ENCODE data around the gene APOM.

The APOM gene

GRCh38 chr6:31627690-31628287, 27.9 kb upstream of the APOM start:
- peaks cover 9% of the 10 kb centered on the region for H3K79me2 ChIP-seq (ENCODE audit: insufficient read depth, low read length)
- H3F3A ChIP-seq (ENCODE audit: insufficient read depth, low read length), result no peaks in the 10 kb centered on the region
- H3K9me2 ChIP-seq (ENCODE audit: low read depth, low read length), result no peaks in the 10 kb centered on the region
- no peak overlapping the region for H3K4me2 ChIP-seq (ENCODE audit: low read length)
- no peak overlapping the region for H3K27ac ChIP-seq (ENCODE audit: low read depth, low read length, poor library complexity, severe bottlenecking)
- no peaks in the 10 kb centered on the region for H3K27me3 ChIP-seq (ENCODE audit: insufficient read depth, low read length)
- peaks cover 100% of the 10 kb centered on the region for H3K36me3 ChIP-seq (ENCODE audit: insufficient read depth, low read length)
- H2AFZ ChIP-seq (ENCODE audit: low read length), result no peak overlapping the region
- no peak overlapping the region for H3K4me3 ChIP-seq (ENCODE audit: low read depth, low read length, poor library complexity, severe bottlenecking)
- no peaks in the 10 kb centered on the region for H3K9me3 ChIP-seq (ENCODE audit: low read length)
- no peak overlapping the region for H3K9ac ChIP-seq (ENCODE audit: low read length)
- no peak for TF ChIP-seq EZH2 (IDR thresholded peaks at IDR 0.05; ENCODE audit: borderline replicate concordance, low read length)
- TF ChIP-seq CTCF (IDR thresholded peaks at IDR 0.05; ENCODE audit: low read length), result no peak
- H3K4me1 ChIP-seq (ENCODE audit: insufficient read depth, low read length, severe bottlenecking), result peaks cover under 1% of the 10 kb centered on the region
- no peaks in the 10 kb centered on the region for H4K20me1 ChIP-seq (ENCODE audit: insufficient read depth, low read length)

GRCh38 chr6:31629014-31629413, 26.7 kb upstream of the APOM start:
- no peaks in the 10 kb centered on the region for H3K79me2 ChIP-seq (ENCODE audit: insufficient read depth, low read length)
- no peak overlapping the region for H2AFZ ChIP-seq (ENCODE audit: low read length)
- H3K27ac ChIP-seq (ENCODE audit: low read depth, low read length, poor library complexity, severe bottlenecking), result no peak overlapping the region
- TF ChIP-seq EZH2 (IDR thresholded peaks at IDR 0.05; ENCODE audit: borderline replicate concordance, low read length) (no peak), CTCF (IDR thresholded peaks at IDR 0.05; ENCODE audit: low read length) (no peak)
- no peaks in the 10 kb centered on the region for H3K4me1 ChIP-seq (ENCODE audit: insufficient read depth, low read length, severe bottlenecking)
- no peaks in the 10 kb centered on the region for H3K9me2 ChIP-seq (ENCODE audit: low read depth, low read length)
- no peak overlapping the region for H3K9ac ChIP-seq (ENCODE audit: low read length)
- H3K27me3 ChIP-seq (ENCODE audit: insufficient read depth, low read length), result no peaks in the 10 kb centered on the region
- no peak overlapping the region for H3K4me2 ChIP-seq (ENCODE audit: low read length)
- peaks cover 100% of the 10 kb centered on the region for H3K36me3 ChIP-seq (ENCODE audit: insufficient read depth, low read length)
- no peaks in the 10 kb centered on the region for H3F3A ChIP-seq (ENCODE audit: insufficient read depth, low read length)
- H4K20me1 ChIP-seq (ENCODE audit: insufficient read depth, low read length), result no peaks in the 10 kb centered on the region
- no peak overlapping the region for H3K4me3 ChIP-seq (ENCODE audit: low read depth, low read length, poor library complexity, severe bottlenecking)
- H3K9me3 ChIP-seq (ENCODE audit: low read length), result no peaks in the 10 kb centered on the region

- Histone ChIP-seq H4K20me1 (ENCODE audit: insufficient read depth, low read length) (no peaks in the 10 kb centered on the region), H3K79me2 (ENCODE audit: insufficient read depth, low read length) (no peaks in the 10 kb centered on the region)
These were observed 25.3 kb upstream of the APOM start for GRCh38 chr6:31630177-31630934.

More at GRCh38 chr6:31630177-31630934, 25.3 kb upstream of the APOM start:
- H3K9ac ChIP-seq (ENCODE audit: low read length), result no peak overlapping the region
- H3K9me2 ChIP-seq (ENCODE audit: low read depth, low read length), result no peaks in the 10 kb centered on the region
- H3K9me3 ChIP-seq (ENCODE audit: low read length), result no peaks in the 10 kb centered on the region
- no peaks in the 10 kb centered on the region for H3K4me1 ChIP-seq (ENCODE audit: insufficient read depth, low read length, severe bottlenecking)
- no peaks in the 10 kb centered on the region for H3K27me3 ChIP-seq (ENCODE audit: insufficient read depth, low read length)
- H3K4me3 ChIP-seq (ENCODE audit: low read depth, low read length, poor library complexity, severe bottlenecking), result no peak overlapping the region
- H3F3A ChIP-seq (ENCODE audit: insufficient read depth, low read length), result no peaks in the 10 kb centered on the region
- no peak overlapping the region for H3K27ac ChIP-seq (ENCODE audit: low read depth, low read length, poor library complexity, severe bottlenecking)
- H3K4me2 ChIP-seq (ENCODE audit: low read length), result no peak overlapping the region
- no peak overlapping the region for H2AFZ ChIP-seq (ENCODE audit: low read length)
- peaks cover 100% of the 10 kb centered on the region for H3K36me3 ChIP-seq (ENCODE audit: insufficient read depth, low read length)
- no peak for TF ChIP-seq EZH2 (IDR thresholded peaks at IDR 0.05; ENCODE audit: borderline replicate concordance, low read length)
- TF ChIP-seq CTCF (IDR thresholded peaks at IDR 0.05; ENCODE audit: low read length), result no peak
